HL-60 (cell line): ENCODE data around the gene NAT9.

ENCODE experiments used
- DNase-seq, 2 experiments: peaks; one replicate each; pipeline ENCODE4 v3.0.0-alpha.2; 2010 to 2020; ENCODE audit warnings: low read depth in 1 of 2, low spot score in 1 of 2
- H3K27ac ChIP-seq: fragments of 250-450 bp; sonication (Bioruptor Pico); replicated peaks from 2 replicates; pipeline ENCODE4 v1.5.1; 2020; ENCODE audit warnings: mild to moderate bottlenecking, moderate library complexity
- H3K27me3 ChIP-seq: fragments of 250-450 bp; sonication (Bioruptor Pico); 2 replicates; pipeline ENCODE4 v1.5.1; 2021; ENCODE audit warnings: mild to moderate bottlenecking, moderate library complexity; ENCODE audit not compliant: insufficient read depth, poor library complexity, severe bottlenecking
- H3K4me3 ChIP-seq: replicated peaks from 2 replicates; pipeline ENCODE4 v1.5.1; 2011; ENCODE audit warnings: mild to moderate bottlenecking, control low read depth, low read length; ENCODE audit not compliant: insufficient read depth
- GABPA ChIP-seq: IDR thresholded peaks from 2 replicates; pipeline ENCODE4 v1.6.1; 2012; ENCODE audit warnings: low read depth
- POLR2AphosphoS5 ChIP-seq: IDR thresholded peaks from 2 replicates; pipeline ENCODE4 v1.6.1; 2012; ENCODE audit warnings: low read depth
- SPI1 ChIP-seq: IDR thresholded peaks from 2 replicates; pipeline ENCODE4 v1.6.1; 2012; ENCODE audit warnings: low read depth, mild to moderate bottlenecking, borderline replicate concordance
- TF ChIP-seq, protein P1 (sequence below): IDR thresholded peaks from one replicate; pipeline ENCODE4 v1.5.1; 2011; ENCODE audit warnings: low read length, control low read depth, inconsistent platforms; ENCODE audit not compliant: insufficient read depth
- TF ChIP-seq, protein P2 (sequence below): IDR thresholded peaks from 2 replicates; pipeline ENCODE4 v1.6.1; 2012; ENCODE audit warnings: low read depth; ENCODE audit not compliant: insufficient replicate concordance

The NAT9 gene

DNA sequence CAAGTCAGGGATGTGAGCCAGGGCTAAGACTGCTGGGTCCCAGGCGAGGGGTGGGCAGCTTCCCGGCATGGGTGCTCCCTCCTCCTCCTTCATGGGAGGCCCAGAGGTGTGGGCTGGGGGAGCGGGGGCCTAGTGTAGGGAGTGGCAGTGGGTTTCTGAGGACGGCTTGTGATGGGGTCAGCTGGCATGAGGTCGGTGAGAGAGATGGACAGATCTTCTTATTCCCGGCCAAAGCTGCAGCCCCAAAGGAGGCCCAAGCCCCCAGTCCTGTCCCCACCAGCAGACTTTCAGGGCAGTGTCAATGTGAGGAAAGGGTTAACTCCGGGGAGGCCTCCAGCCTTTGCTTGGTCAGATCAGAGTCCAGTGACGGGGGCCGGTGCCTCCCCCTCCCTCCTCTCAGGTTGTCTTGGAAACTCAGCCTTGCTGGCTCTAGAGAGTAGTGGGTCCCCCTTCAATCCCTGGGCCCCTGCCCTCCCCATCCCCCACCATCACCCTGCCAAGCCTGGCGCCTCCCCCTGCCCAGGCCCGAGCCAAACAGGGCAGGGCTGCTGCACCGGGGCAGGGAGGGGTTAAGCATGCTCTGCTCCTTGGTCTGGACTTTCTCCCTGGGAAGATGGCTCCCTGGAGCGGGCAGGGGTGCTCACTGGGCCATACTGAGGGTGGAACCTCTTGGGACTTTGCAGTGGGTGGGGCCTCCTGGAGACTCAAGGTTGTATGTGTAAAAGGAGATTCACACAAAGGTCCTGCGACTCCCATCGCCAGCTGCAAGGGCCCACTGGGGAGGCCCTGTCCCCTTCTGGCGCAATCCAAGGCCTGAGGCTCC lies 12.4 kb downstream of the NAT9 start:
- TF ChIP-seq, protein P1, sequence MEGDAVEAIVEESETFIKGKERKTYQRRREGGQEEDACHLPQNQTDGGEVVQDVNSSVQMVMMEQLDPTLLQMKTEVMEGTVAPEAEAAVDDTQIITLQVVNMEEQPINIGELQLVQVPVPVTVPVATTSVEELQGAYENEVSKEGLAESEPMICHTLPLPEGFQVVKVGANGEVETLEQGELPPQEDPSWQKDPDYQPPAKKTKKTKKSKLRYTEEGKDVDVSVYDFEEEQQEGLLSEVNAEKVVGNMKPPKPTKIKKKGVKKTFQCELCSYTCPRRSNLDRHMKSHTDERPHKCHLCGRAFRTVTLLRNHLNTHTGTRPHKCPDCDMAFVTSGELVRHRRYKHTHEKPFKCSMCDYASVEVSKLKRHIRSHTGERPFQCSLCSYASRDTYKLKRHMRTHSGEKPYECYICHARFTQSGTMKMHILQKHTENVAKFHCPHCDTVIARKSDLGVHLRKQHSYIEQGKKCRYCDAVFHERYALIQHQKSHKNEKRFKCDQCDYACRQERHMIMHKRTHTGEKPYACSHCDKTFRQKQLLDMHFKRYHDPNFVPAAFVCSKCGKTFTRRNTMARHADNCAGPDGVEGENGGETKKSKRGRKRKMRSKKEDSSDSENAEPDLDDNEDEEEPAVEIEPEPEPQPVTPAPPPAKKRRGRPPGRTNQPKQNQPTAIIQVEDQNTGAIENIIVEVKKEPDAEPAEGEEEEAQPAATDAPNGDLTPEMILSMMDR = no peak
- TF ChIP-seq POLR2AphosphoS5 (no peak), SPI1 (no peak), GABPA (no peak)
- TF ChIP-seq, protein P2, sequence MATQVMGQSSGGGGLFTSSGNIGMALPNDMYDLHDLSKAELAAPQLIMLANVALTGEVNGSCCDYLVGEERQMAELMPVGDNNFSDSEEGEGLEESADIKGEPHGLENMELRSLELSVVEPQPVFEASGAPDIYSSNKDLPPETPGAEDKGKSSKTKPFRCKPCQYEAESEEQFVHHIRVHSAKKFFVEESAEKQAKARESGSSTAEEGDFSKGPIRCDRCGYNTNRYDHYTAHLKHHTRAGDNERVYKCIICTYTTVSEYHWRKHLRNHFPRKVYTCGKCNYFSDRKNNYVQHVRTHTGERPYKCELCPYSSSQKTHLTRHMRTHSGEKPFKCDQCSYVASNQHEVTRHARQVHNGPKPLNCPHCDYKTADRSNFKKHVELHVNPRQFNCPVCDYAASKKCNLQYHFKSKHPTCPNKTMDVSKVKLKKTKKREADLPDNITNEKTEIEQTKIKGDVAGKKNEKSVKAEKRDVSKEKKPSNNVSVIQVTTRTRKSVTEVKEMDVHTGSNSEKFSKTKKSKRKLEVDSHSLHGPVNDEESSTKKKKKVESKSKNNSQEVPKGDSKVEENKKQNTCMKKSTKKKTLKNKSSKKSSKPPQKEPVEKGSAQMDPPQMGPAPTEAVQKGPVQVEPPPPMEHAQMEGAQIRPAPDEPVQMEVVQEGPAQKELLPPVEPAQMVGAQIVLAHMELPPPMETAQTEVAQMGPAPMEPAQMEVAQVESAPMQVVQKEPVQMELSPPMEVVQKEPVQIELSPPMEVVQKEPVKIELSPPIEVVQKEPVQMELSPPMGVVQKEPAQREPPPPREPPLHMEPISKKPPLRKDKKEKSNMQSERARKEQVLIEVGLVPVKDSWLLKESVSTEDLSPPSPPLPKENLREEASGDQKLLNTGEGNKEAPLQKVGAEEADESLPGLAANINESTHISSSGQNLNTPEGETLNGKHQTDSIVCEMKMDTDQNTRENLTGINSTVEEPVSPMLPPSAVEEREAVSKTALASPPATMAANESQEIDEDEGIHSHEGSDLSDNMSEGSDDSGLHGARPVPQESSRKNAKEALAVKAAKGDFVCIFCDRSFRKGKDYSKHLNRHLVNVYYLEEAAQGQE = no peak

DNA sequence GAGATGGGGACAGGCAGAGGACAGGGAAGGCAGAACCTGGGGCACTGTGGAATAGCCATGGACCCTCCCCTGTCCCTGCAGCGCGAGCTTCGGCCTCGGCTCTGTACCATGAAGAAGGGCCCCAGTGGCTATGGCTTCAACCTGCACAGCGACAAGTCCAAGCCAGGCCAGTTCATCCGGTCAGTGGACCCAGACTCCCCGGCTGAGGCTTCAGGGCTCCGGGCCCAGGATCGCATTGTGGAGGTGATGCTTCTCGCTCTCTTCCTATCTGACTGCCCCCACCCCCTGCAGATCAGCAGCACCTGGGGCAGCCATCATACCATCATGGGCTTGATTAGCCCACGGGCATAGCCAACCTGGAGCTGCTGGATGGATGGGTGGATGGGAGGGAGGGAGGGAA lies 14.2 kb downstream of the NAT9 start:
- no peak overlapping the region for H3K27ac ChIP-seq
- no peak for DNase-seq
- no peaks in the 10 kb centered on the region for H3K27me3 ChIP-seq
- no peak overlapping the region for H3K4me3 ChIP-seq
- TF ChIP-seq SPI1 (no peak), POLR2AphosphoS5 (no peak), GABPA (no peak)
- TF ChIP-seq, protein P2 = no peak
- TF ChIP-seq, protein P1 = no peak

More for the DNA sequence above, 12.4 kb downstream of the NAT9 start:
- no peak for DNase-seq
- no peaks in the 10 kb centered on the region for H3K27me3 ChIP-seq
- no peak overlapping the region for H3K4me3 ChIP-seq
- H3K27ac ChIP-seq = no peak overlapping the region

DNA sequence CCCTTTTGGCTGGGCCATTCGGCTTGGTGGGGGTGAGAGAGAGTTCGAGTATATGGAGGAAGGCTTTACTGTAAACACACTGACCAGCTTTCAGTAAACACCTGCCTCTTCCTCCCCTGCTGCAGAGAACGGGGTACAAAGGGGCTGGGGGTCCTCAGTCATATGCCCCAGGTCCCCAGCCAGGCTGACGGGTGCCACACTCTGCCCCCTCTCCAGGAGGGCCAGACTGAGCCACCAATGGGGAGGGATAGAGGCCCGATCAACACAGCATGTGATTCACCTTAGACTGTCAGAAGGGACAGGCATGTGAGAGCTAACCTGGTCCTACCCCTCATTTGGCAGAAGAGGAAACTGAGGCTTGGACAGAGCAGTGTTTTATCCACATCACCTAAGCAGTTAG lies 14.7 kb downstream of the NAT9 start:
- Histone ChIP-seq H3K4me3 (no peak overlapping the region), H3K27ac (no peak overlapping the region), H3K27me3 (no peaks in the 10 kb centered on the region)
- DNase-seq = no peak
- TF ChIP-seq, protein P2 = no peak
- TF ChIP-seq SPI1 (no peak), GABPA (no peak), POLR2AphosphoS5 (no peak)
- TF ChIP-seq, protein P1 = no peak
